Measurements from ENCODE around the gene RELT. TPM values are rescaled to one million over a fixed set of nuclear protein-coding genes. Genes with fewer than 3 reads are reported as not detected.
A peak's percentile ranks its signal among the peaks of the same experiment; 100 is the strongest.

Gene RELT
- total and polyA plus RNA-seq, 9 of the 15 experiments (the other 6 are each of a cell fraction or from before 2014, with no cell fraction given), result 1.1 to 20.2 (median 7.4) TPM

DNA sequence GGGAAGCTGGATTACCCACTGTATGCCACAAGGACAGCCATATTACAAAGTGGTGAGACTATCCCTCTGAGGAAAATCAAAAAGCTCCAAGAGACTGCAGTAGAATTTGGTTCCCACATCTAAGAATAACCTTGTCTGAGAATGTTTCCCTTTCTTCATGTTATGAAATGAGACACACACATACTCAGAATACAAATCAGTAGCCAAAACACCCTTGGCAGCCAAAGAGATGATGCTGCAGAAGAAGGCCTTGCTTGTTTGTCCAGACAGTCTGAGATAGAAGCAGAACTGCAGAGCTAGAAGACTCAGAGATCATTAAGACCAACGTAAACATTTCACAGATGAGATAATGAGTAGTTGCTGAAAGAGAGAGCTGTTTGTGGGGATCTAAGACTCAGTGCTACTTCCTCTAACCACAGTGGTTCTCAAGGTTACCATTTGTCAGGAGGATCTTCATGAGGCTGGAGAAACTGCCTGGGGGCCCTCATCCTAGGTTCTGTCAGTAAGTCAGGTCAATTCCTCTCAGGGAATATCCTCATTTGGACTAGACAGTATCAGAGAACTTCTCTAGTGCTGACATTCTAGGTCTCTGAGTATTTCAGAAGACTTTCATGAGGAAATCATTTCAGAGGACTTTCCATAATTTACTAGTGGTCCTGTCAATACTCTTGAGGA is 38.9 kb downstream of the RELT start (continued):
- TF ChIP-seq, protein P1, sequence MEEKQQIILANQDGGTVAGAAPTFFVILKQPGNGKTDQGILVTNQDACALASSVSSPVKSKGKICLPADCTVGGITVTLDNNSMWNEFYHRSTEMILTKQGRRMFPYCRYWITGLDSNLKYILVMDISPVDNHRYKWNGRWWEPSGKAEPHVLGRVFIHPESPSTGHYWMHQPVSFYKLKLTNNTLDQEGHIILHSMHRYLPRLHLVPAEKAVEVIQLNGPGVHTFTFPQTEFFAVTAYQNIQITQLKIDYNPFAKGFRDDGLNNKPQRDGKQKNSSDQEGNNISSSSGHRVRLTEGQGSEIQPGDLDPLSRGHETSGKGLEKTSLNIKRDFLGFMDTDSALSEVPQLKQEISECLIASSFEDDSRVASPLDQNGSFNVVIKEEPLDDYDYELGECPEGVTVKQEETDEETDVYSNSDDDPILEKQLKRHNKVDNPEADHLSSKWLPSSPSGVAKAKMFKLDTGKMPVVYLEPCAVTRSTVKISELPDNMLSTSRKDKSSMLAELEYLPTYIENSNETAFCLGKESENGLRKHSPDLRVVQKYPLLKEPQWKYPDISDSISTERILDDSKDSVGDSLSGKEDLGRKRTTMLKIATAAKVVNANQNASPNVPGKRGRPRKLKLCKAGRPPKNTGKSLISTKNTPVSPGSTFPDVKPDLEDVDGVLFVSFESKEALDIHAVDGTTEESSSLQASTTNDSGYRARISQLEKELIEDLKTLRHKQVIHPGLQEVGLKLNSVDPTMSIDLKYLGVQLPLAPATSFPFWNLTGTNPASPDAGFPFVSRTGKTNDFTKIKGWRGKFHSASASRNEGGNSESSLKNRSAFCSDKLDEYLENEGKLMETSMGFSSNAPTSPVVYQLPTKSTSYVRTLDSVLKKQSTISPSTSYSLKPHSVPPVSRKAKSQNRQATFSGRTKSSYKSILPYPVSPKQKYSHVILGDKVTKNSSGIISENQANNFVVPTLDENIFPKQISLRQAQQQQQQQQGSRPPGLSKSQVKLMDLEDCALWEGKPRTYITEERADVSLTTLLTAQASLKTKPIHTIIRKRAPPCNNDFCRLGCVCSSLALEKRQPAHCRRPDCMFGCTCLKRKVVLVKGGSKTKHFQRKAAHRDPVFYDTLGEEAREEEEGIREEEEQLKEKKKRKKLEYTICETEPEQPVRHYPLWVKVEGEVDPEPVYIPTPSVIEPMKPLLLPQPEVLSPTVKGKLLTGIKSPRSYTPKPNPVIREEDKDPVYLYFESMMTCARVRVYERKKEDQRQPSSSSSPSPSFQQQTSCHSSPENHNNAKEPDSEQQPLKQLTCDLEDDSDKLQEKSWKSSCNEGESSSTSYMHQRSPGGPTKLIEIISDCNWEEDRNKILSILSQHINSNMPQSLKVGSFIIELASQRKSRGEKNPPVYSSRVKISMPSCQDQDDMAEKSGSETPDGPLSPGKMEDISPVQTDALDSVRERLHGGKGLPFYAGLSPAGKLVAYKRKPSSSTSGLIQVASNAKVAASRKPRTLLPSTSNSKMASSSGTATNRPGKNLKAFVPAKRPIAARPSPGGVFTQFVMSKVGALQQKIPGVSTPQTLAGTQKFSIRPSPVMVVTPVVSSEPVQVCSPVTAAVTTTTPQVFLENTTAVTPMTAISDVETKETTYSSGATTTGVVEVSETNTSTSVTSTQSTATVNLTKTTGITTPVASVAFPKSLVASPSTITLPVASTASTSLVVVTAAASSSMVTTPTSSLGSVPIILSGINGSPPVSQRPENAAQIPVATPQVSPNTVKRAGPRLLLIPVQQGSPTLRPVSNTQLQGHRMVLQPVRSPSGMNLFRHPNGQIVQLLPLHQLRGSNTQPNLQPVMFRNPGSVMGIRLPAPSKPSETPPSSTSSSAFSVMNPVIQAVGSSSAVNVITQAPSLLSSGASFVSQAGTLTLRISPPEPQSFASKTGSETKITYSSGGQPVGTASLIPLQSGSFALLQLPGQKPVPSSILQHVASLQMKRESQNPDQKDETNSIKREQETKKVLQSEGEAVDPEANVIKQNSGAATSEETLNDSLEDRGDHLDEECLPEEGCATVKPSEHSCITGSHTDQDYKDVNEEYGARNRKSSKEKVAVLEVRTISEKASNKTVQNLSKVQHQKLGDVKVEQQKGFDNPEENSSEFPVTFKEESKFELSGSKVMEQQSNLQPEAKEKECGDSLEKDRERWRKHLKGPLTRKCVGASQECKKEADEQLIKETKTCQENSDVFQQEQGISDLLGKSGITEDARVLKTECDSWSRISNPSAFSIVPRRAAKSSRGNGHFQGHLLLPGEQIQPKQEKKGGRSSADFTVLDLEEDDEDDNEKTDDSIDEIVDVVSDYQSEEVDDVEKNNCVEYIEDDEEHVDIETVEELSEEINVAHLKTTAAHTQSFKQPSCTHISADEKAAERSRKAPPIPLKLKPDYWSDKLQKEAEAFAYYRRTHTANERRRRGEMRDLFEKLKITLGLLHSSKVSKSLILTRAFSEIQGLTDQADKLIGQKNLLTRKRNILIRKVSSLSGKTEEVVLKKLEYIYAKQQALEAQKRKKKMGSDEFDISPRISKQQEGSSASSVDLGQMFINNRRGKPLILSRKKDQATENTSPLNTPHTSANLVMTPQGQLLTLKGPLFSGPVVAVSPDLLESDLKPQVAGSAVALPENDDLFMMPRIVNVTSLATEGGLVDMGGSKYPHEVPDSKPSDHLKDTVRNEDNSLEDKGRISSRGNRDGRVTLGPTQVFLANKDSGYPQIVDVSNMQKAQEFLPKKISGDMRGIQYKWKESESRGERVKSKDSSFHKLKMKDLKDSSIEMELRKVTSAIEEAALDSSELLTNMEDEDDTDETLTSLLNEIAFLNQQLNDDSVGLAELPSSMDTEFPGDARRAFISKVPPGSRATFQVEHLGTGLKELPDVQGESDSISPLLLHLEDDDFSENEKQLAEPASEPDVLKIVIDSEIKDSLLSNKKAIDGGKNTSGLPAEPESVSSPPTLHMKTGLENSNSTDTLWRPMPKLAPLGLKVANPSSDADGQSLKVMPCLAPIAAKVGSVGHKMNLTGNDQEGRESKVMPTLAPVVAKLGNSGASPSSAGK (IDR thresholded peaks at IDR 0.05), result no peak
- TF ChIP-seq MEIS2 (IDR thresholded peaks at IDR 0.05; ENCODE audit: partially characterized antibody), result peak; percentile 38
- peak; percentile 33; the same call in 1 of the 2 replicates for TF ChIP-seq CTBP1 (IDR thresholded peaks at IDR 0.05; ENCODE audit: borderline replicate concordance)
- TF ChIP-seq ELF4 (CRISPR knock-in tag; IDR thresholded peaks at IDR 0.05), result no peak
- 0 out of 4 replicates have a peak, but pooled peaks of 1 of the 2 experiments have one; percentile 11 for TF ChIP-seq FOXA3 (CRISPR knock-in tag; conservative IDR thresholded peaks at IDR 0.05 in 1 of 2, IDR thresholded peaks at IDR 0.05 in 1 of 2)

Data from K562 (cell line).